Memory B cell (primary cell): ENCODE data around the gene MINK1.
"Not testable (repeated sequence)": the region's sequence is repeated elsewhere in the genome, so short reads cannot be mapped to it uniquely, and the experiment has no call there.

Source experiments
- ATAC-seq: fragments of 150-1000 bp; cut with Tn5 transposase; 2 replicates; pipeline ENCODE4 v1.10.0; 2021; ENCODE audit warnings: low read depth, mild to moderate bottlenecking, moderate library complexity
- DNase-seq, 2 donors: peaks; one replicate each; pipeline ENCODE4 v3.0.0; 2022; ENCODE audit warnings: low spot score in 2 of 2
- H3K27ac Mint-ChIP-seq: one replicate; pipeline ENCODE4 v1.8.0; 2022; ENCODE audit warnings: mild to moderate bottlenecking, moderate library complexity, mixed read lengths
- H3K27me3 Mint-ChIP-seq: one replicate; pipeline ENCODE4 v1.8.0; 2022; ENCODE audit warnings: mixed read lengths
- H3K36me3 Mint-ChIP-seq: one replicate; pipeline ENCODE4 v1.8.0; 2022; ENCODE audit warnings: mild to moderate bottlenecking, mixed read lengths
- H3K4me1 Mint-ChIP-seq: one replicate; pipeline ENCODE4 v1.8.0; 2022; ENCODE audit warnings: mixed read lengths
- H3K4me3 Mint-ChIP-seq: one replicate; pipeline ENCODE4 v1.8.0; 2022; ENCODE audit warnings: mild to moderate bottlenecking, moderate library complexity, mixed read lengths
- H3K9me3 Mint-ChIP-seq: one replicate; pipeline ENCODE4 v1.8.0; 2022; ENCODE audit warnings: mixed read lengths

MINK1 gene

GRCh38 chr17:4898927-4899326, 65.8 kb downstream of the MINK1 start:
- no peak for DNase-seq
- peak overlapping the region; percentile 86 for H3K4me3 Mint-ChIP-seq
- H3K4me1 Mint-ChIP-seq, result peaks cover 27% of the 10 kb centered on the region
- no peak for ATAC-seq
- peak overlapping the region; percentile 92 for H3K27ac Mint-ChIP-seq
- H3K9me3 Mint-ChIP-seq, result no peaks in the 10 kb centered on the region
- H3K27me3 Mint-ChIP-seq, result peaks cover 1% of the 10 kb centered on the region
- H3K36me3 Mint-ChIP-seq, result peaks cover 22% of the 10 kb centered on the region

GRCh38 chr17:4899341-4900230, 66.4 kb downstream of the MINK1 start, which contains the start of gene C17orf107:
Gene C17orf107 (plus strand): TSS chr17:4899536. CDS start chr17:4899763, 227 bp downstream.
- Mint-ChIP-seq H3K4me1 (peaks cover 27% of the 10 kb centered on the region), H3K9me3 (no peaks in the 10 kb centered on the region), H3K36me3 (peaks cover 19% of the 10 kb centered on the region), H3K27ac (peak within 1 kb of the TSS; percentile 92), H3K27me3 (peaks cover 1% of the 10 kb centered on the region), H3K4me3 (peak within 1 kb of the TSS; percentile 86)
- peak; percentile 73 for ATAC-seq
- peak; percentile 89 to 94 for DNase-seq

GRCh38 chr17:4900231-4901107, 67.3 kb downstream of the MINK1 start:
- Mint-ChIP-seq H3K9me3 (no peaks in the 10 kb centered on the region), H3K4me3 (peak overlapping the region; percentile 86), H3K27me3 (peaks cover 1% of the 10 kb centered on the region), H3K4me1 (peaks cover 27% of the 10 kb centered on the region), H3K36me3 (peaks cover 14% of the 10 kb centered on the region), H3K27ac (peak overlapping the region; percentile 92)
- ATAC-seq, result peak; percentile 54
- peak; percentile 76 to 77 for DNase-seq

GRCh38 chr17:4901108-4901647, 68.0 kb downstream of the MINK1 start:
- Mint-ChIP-seq H3K27me3 (peaks cover 4% of the 10 kb centered on the region), H3K9me3 (no peaks in the 10 kb centered on the region), H3K27ac (peak overlapping the region; percentile 92), H3K36me3 (peaks cover 9% of the 10 kb centered on the region), H3K4me1 (peaks cover 29% of the 10 kb centered on the region), H3K4me3 (peak overlapping the region; percentile 86)
- DNase-seq, result no peak
- no peak for ATAC-seq

- peak overlapping the region; percentile 59 for H3K27ac Mint-ChIP-seq
- H3K36me3 Mint-ChIP-seq, result peaks cover 7% of the 10 kb centered on the region
Observed at GRCh38 chr17:4901648-4902344, 68.7 kb downstream of the MINK1 start.

GRCh38 chr17:4902540-4902939, 69.4 kb downstream of the MINK1 start:
- ATAC-seq (no peak), DNase-seq (no peak)
- H3K27me3 Mint-ChIP-seq, result peaks cover 4% of the 10 kb centered on the region
- no peaks in the 10 kb centered on the region for H3K9me3 Mint-ChIP-seq
- H3K36me3 Mint-ChIP-seq, result peaks cover 2% of the 10 kb centered on the region
- peaks cover 29% of the 10 kb centered on the region for H3K4me1 Mint-ChIP-seq
- H3K4me3 Mint-ChIP-seq, result no peak overlapping the region
- H3K27ac Mint-ChIP-seq, result peak overlapping the region; percentile 59

More at GRCh38 chr17:4901648-4902344, 68.7 kb downstream of the MINK1 start:
- peaks cover 4% of the 10 kb centered on the region for H3K27me3 Mint-ChIP-seq
- peaks cover 29% of the 10 kb centered on the region for H3K4me1 Mint-ChIP-seq
- H3K4me3 Mint-ChIP-seq, result no peak overlapping the region
- DNase-seq (peak in 1 of 2 donors; percentile 63), ATAC-seq (no peak)
- H3K9me3 Mint-ChIP-seq, result no peaks in the 10 kb centered on the region

- peak within 1 kb of the TSS; percentile 61 for H3K4me3 Mint-ChIP-seq
- peaks cover 4% of the 10 kb centered on the region for H3K27me3 Mint-ChIP-seq
- ATAC-seq (peak; percentile 15), DNase-seq (peak; percentile 67 to 70)
- peaks cover 29% of the 10 kb centered on the region for H3K4me1 Mint-ChIP-seq
- no peaks in the 10 kb centered on the region for H3K36me3 Mint-ChIP-seq
- peak within 1 kb of the TSS; percentile 59 for H3K27ac Mint-ChIP-seq
- H3K9me3 Mint-ChIP-seq, result no peaks in the 10 kb centered on the region
Observed at GRCh38 chr17:4903051-4903818, 70.1 kb downstream of the MINK1 start, which contains the start of gene CHRNE. Gene CHRNE (minus strand): TSS chr17:4903098. CDS start chr17:4903063, 35 bp downstream.

- not testable (repeated sequence) for H3K27ac Mint-ChIP-seq
Observed at GRCh38 chr17:4906642-4907041, 73.5 kb downstream of the MINK1 start.

GRCh38 chr17:4908301-4908700, 75.2 kb downstream of the MINK1 start:
- H3K36me3 Mint-ChIP-seq, result no peaks in the 10 kb centered on the region
- peaks cover 7% of the 10 kb centered on the region for H3K4me1 Mint-ChIP-seq
- no peak for DNase-seq
- no peaks in the 10 kb centered on the region for H3K9me3 Mint-ChIP-seq
- no peak overlapping the region for H3K4me3 Mint-ChIP-seq
- H3K27me3 Mint-ChIP-seq, result peaks cover 8% of the 10 kb centered on the region
- no peak overlapping the region for H3K27ac Mint-ChIP-seq
- ATAC-seq, result no peak

More at GRCh38 chr17:4906642-4907041, 73.5 kb downstream of the MINK1 start:
- ATAC-seq, H3K27me3 Mint-ChIP-seq, H3K4me3 Mint-ChIP-seq, H3K36me3 Mint-ChIP-seq, DNase-seq, H3K9me3 Mint-ChIP-seq: not testable (repeated sequence)
- H3K4me1 Mint-ChIP-seq, result peaks cover 19% of the 10 kb centered on the region

GRCh38 chr17:4908711-4909496, 75.8 kb downstream of the MINK1 start:
- H3K9me3 Mint-ChIP-seq, result no peaks in the 10 kb centered on the region
- H3K27ac Mint-ChIP-seq, result no peak overlapping the region
- H3K36me3 Mint-ChIP-seq, result no peaks in the 10 kb centered on the region
- peaks cover 7% of the 10 kb centered on the region for H3K27me3 Mint-ChIP-seq
- DNase-seq (peak; percentile 71 to 73), ATAC-seq (peak; percentile 96)
- peaks cover 3% of the 10 kb centered on the region for H3K4me1 Mint-ChIP-seq
- no peak overlapping the region for H3K4me3 Mint-ChIP-seq

GRCh38 chr17:4913994-4914393, 80.9 kb downstream of the MINK1 start:
- Mint-ChIP-seq H3K27me3 (peaks cover 3% of the 10 kb centered on the region), H3K4me3 (no peak overlapping the region), H3K4me1 (no peaks in the 10 kb centered on the region), H3K9me3 (no peaks in the 10 kb centered on the region), H3K36me3 (no peaks in the 10 kb centered on the region), H3K27ac (no peak overlapping the region)
- DNase-seq, result no peak
- ATAC-seq, result no peak

GRCh38 chr17:4914551-4914950, 81.4 kb downstream of the MINK1 start:
- not testable (repeated sequence) for H3K27me3 Mint-ChIP-seq, H3K36me3 Mint-ChIP-seq, H3K9me3 Mint-ChIP-seq, ATAC-seq, H3K27ac Mint-ChIP-seq, DNase-seq, H3K4me1 Mint-ChIP-seq, H3K4me3 Mint-ChIP-seq
